PC-3 (cell line): ENCODE results near the gene AKAP8.
"Not testable (repeated sequence)": the region's sequence is repeated elsewhere in the genome, so short reads cannot be mapped to it uniquely, and the experiment has no call there.

Source experiments
- CTCF ChIP-seq: fragments of 300-600 bp; sonication (generic); conservative IDR thresholded peaks from 2 replicates; pipeline ENCODE4 v1.5.1; 2017; ENCODE audit warnings: antibody characterized with exemption, low read depth, mild to moderate bottlenecking, low read length
- EZH2 ChIP-seq: fragments of 300-600 bp; sonication (generic); IDR thresholded peaks from one replicate; pipeline ENCODE4 v1.6.1; 2017; ENCODE audit warnings: antibody characterized with exemption, mild to moderate bottlenecking, low read length; ENCODE audit not compliant: unreplicated experiment
- EZH2phosphoT487 ChIP-seq: fragments of 300-600 bp; sonication (generic); IDR thresholded peaks from 2 replicates; pipeline ENCODE4 v1.6.1; 2018; ENCODE audit warnings: mild to moderate bottlenecking, antibody characterized with exemption, low read length, borderline replicate concordance

DNA sequence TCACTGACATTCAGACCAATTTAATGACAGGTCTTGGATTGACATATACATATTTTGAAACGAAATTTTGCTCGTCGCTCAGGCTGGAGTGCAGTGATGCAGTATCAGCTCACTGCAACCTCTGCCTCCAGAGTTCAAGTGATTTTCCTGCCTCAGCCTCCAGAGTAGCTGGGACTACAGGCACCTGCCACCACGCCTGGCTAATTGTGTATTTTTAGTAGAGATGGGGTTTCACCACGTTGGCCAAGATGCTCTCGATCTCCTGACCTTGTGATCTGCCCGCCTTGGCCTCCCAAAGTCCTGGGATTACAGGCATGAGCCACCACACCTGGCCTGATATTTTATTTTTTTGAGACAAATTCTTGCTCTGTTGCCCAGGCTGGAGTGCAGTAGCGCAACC is 27.1 kb downstream of the AKAP8 start:
- TF ChIP-seq CTCF, EZH2, EZH2phosphoT487: not testable (repeated sequence)
